Right kidney (tissue), 1 donor: ENCODE measurements around the gene ZBTB38.

Source experiments
- DNase-seq: peaks from one replicate; pipeline ENCODE4 v3.0.0-alpha.2; 2016

The ZBTB38 gene

DNA sequence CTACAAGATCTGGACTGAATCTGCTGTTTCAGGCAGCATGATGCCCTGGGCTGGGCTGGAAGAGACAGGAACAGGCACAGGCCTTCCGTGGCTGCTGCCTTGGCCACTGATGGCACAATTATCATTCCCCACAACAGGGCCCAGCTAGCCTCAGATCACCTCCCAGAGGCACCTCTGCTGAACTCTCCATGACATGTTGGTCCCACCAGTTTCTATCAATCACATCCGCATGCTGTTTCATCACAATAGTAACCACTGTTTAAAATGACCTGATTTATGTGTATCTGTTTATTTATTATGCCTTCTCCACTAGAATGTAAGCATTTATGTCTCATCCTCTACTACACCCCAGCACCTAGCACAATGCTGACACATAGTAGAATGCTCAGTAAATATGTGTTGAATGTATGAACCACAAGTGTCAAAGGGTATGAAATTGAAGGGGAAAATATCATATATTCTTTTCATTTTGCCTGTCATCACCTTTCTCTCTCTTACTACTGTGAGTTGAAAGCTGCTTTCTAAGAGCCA, 32.7 kb upstream of the ZBTB38 start:
- no peak for DNase-seq

DNA sequence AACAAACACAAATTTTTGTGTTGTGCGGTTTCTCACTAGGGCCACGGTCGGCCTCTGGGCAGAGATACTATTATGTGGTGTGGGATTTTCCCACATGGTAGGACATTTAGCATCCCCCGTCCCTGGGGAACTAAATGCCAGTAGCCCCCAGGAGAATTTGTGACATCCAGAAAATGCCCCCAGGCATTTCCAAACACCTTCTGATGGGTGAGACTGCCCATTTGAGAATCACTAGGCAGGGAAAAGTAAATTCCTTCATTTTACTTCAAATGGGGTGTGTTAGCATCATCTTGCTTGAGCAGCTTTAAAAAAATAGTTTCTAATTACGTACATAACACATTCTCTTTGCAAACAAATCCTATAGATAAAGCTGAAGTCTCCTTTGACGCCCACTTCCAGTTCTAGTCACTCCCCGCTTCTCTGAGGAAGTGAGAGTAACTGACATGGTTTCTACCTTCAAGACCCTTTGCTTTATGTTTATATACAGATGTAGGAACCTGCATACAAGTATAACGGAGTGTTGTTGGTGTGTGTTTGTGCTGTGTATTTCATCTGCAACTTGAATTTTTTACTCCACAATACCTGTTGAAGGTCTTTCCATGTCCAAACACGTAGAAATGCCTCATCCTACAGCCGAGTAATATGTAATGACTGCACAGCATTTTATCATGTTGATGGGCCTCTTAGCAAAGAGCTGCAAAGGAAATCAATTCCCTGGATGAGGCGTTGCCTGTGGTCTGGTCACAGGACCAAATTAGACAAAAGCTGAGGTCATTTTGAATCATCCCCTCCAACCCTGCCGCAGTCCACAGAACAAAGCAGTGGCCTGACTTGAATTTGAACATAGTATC, 31.4 kb upstream of the ZBTB38 start:
- no peak for DNase-seq

DNA sequence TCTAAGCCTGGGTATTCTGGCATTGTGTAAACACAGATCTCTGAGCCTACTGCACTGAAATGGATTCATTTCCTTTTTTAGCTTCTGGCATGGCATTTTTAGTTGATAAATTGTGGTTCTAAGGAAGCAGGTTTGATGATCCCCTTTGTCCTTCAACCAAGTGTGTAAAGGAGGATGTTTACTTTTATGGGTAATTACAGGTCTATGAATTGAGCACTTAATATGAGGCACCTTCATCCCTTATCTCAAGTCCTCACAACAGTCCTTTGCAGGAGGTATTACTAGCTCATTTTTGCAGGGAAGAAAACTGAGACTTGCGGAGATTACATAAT, 30.8 kb upstream of the ZBTB38 start:
- no peak for DNase-seq

DNA sequence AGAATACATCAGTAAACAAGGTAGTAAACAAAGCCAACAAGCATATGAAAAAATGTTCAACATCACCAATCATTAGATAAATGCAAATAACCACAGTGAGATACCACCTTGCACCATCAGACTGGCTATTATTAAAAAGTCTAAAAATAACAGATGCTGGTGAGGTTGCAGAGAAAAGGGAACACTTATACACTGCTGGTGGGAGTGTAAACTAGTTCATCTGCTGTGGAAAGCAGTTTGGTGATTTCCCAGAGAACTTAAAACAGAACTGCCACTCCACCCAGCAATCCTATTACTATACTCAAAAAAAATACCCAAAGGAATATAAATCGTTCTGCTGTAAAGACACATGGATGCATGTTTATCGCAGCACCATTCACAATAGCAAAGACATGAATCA, 30.3 kb upstream of the ZBTB38 start:
- no peak for DNase-seq

DNA sequence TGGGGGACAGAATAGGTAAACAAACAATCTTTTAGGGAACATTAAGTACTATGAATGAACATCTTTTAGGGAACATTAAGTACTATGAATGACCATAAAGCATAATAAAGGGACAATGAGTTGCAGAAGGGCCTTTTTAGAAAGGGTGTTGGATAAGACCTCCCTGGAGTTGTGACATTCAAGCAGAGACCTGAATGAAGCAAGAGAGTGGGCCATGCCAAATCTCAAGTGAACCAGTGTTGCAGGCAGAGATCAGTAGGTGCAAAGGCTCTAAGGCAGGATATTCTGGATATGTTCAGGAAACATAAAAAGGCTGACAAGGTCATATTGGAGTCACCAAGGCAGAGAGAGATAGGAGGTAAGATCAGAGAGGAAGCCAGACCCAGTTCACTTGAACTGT, 29.4 kb upstream of the ZBTB38 start:
- DNase-seq, result no peak

DNA sequence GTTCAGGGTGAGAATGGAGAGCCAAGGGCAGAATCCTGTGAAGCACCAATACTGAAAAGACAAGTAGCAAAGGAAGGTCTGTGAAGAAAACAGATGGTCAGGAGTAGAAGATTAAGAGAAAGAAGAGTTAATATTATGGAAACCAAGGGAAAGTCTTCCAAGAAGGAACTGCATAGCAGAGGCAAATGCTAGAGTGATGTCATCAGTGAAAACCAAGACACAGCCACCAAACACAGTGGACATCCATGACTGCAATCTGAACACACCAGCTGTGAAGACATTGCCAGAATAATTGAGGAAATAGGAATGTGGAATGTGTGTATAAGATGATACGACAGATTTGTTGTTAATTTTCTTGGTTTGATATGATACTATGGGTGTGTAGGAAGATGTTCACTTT, 26.8 kb upstream of the ZBTB38 start:
- no peak for DNase-seq

DNA sequence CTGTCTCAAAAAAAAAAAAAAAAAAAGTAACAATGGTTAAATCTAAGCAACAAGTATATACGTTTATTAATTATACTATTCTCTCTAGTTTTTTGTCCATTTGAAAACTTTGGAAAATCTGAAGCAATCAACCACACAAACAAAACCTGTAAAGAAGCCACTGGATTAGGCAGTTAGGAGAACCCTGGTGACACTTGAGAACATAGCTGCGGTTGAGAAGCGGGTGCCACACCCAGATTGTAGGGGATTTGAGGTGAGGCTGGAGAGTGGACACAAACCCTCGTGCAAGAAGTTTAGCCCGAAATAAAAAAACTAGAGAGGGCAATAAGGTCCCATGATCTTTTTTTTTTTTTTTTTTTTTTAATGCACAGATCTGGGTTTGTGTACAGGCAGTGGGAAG, 25.9 kb upstream of the ZBTB38 start:
- no peak for DNase-seq

DNA sequence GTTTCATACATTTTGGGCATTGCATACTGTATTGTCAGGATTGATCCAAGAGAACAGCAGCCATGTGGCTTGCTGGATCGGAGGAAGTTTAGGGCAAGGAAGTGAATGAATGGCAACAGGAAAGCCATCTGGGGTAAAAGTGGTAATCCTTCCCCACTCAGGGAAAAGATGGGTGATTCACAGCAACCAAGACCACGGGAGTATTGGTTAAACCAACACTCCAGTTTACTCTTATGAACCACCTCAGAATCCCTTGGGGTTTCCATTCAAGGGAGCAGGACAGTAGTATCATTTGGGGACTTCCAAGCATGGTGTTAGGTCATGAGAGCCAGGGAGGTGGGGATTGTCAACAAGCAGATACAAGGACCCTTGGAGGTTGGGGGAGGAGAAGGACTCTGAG, 25.2 kb upstream of the ZBTB38 start:
- DNase-seq, result no peak

DNA sequence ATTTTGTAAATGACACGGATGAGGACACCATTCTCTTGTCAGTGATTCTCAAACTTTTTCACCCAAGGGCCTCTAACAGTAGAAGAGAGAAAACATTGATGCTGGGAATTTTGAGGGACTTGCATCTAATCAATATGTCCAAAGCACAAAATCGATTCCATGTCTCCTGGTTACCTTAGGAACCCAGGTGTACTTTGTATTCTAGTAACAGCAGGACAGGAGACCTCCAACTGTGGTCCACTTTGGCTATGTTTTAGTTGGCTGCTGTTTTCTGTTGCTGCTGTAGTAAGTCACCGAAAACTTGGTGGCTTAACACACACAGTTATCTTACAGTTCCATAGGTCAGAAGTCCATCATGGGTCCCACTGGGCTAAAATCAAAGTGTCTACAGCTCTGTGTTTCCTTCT, 24.4 kb upstream of the ZBTB38 start:
- DNase-seq, result no peak

DNA sequence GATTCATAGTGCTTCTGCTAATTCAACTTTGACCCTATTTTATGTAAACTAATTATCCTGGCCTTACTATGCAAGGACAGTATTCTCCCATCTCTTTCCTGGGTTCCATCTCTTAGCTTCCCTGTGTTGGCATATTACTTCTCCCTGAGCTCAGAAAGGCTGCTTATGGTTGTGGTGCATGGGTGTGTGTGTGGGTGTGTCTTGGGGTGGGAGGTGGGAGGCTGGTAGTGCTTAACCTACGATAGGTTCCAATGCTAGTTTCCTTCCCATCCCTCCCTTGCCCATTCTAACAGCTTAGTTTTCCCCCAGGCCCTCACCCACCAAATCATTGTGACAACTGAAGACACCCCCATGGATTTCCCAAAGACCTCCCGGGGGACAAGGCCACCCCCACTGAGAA, 22.8 kb upstream of the ZBTB38 start:
- no peak for DNase-seq

DNA sequence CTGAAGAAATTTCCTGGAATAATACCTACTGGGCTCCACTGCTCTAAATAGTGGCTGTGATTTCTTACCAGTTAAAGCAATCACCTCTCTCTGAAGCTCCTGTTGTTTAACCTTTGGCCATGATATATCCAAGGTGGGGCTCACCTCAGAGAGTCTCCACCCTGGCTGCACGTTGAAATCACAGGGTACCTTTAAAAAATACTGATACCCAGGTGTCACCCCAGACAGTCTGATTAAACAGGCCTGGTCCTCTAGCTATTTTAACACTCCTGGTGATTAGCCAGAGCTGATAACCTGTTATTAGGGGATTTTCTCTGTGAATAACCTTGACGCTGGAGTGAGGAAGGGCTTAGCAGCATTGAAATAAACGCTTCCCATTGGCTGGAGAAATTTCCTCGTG, 22.3 kb upstream of the ZBTB38 start:
- no peak for DNase-seq

DNA sequence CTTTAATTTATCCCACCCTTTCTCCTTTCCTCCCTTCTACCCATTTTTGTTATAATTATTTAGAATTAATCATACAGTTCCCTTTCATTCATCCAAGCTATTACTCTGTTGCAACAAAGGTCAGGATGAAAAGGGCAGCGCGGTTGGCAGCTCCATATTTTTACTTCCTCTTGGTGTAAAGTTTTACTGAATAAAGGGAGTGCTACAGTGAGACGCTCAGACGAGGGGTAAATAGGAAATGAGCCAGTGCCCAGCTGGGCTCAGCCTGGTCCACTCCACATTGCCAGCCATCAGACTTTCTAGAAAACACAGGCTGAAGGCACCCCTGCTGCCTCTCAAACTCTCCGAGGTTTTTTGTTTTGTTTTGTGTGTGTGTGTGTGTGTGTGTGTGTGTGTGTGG, 21.9 kb upstream of the ZBTB38 start:
- no peak for DNase-seq

DNA sequence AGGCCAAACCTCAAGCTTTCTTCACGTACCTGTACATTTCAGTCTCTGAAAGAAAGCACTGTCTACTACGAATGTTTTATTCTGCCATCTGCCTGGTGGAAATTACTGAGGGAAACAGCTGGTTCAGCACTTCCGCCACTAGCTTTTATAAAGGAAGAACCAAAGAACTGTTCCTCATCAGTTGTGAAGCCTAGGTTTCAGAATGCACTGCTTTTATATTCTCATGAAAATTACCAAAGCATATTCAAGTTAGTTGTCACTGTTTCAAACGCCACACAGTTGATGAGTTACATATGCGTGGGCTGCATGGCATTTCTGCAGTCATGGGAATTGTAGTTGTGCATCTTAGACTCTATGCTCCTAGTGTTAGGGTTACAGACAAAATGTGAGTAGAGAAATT, 21.5 kb upstream of the ZBTB38 start:
- DNase-seq, result no peak

DNA sequence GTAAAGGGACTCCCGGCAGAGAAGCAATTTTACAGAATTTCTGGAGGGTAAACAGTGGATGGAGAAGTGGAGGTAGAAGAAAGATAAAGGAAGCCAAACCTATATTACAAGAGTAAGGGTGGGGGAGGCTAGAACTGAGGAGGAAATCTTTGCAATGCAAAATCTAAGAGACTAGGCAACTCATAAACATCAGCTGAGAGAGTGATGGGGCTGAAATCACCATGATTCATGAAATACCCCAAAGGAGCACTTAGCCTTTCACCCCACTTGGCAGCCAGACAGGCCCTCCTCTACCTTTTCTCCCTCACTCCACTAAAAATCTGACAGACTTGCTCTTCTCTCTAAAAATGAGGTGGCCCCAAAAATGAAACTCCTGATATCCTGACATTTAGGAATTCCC, 19.5 kb upstream of the ZBTB38 start:
- no peak for DNase-seq

DNA sequence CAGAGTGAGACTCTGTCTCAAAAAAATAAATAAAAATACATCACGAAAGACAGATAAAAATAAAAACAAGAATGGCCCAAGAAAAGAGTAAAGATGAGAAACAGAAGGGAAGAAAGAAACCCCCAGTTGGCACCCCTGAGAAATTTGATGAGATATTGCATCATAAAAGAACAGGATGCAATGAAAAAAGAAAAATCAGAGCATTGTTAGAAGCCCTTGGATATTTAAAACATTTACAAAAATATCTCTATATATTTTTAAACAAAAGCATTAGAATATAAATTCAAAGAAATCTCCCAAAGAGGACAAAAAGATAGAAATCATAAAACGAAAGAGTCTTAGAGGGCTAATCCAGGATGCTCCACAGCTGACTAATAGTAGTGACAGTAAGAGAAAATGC, 18.6 kb upstream of the ZBTB38 start:
- no peak for DNase-seq

DNA sequence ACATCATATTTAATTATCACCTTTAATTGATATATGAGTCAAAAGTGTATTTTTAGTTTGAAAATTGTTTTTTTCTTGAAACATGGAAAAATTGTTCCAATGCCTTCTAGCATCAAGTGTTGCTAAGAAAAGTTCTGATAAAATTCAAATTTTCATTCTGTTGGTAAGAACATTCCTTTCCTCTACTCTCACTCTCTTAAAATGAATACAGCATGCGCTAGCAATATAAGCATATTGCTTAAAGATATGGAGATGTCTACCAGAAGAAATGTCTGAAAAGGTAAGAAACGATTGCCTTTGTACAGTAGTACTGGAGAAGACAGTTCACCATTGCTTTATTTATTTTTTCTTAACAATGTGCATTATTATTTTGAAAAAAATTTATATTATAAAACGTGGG, 17.6 kb upstream of the ZBTB38 start:
- DNase-seq, result no peak

DNA sequence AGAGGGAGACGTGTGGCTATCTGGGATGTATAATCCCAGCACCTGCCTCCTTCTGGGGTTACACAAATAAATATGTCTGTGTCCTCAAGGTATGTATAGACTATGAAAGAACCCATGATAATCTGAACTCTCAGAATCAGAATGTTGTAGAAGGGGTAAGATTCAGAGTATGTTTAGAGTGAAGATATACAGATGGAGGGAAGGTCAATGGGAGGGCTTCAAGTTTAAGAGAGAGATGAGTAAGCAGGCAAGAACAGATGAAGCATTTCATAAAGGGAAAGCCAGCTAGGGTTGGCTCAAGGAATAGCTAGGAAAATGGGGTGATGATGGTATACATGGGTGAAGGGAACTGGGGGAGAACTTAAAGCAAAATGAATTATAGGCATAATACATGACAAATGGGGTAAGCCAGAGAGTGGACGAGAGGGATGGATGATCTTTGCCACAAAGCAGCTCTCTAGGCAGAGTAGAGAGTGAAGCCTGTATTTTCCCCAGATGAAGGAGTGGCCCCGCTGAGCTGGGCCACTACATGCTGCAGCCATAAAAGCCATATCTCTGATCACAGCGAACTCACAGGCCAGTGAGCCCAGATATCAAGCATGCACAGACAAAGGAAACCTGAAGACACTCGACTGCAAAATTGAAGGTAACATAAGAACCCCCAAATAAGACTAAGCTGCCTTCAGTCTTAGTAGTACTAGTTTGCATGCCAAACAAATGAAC, 15.9 kb upstream of the ZBTB38 start:
- no peak for DNase-seq

DNA sequence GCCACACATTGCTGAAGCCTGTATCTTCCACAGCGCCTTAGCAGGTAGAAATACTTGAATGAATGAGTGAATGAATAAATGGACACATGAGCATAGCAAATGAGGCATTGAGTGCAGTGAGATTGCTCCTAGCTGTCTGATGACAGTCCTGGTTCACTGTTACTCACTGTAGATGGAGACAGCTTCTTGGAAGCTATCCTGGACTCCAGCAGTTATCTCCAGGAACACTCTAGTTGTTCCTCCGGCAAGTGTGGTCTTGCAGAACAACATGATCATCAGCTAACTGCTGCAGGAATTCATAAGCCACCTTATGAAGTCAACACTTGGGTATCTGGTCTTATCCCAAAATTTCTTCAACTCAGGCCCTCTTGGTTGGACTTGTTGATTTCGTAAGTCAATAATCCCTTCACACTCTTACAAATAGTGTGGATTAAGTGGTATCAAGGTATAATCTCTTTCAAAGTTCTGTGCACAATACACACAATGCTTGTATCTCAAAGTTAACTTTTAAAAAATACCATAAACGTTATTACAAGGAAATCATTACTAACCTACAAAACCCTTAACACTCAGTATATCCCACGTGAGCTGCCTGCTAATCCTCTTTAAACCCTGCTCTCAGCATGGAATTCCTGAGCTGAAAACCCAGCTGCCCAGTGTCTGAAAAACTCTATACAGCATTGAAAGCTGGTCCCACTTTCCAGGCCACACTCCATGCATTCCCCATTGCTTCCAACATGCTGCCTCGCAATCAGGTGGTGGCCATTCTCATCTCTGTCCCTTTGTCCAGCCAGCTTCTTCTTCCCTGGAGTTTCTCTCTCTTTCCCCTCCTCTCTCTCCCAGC, 14.4 kb upstream of the ZBTB38 start:
- DNase-seq, result no peak

DNA sequence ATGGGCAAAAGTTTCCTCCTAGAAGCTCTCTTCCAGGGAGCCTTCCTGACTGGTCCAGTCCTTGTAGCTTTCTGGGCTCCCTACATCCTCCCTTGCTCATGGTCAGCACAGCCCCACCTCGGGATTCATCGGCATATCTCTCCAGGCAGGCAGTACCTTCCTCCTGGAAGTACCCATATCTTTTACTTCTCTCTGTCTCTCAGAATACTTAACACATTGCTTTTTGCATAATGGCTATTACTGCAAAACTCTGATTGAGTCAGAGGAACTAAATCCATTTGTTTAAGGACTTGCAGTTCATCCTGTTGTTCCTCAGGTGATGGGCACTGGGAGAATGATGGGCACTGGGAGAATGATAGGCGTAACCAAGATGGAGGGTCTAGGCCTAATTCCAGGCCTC, 13.8 kb upstream of the ZBTB38 start:
- no peak for DNase-seq

DNA sequence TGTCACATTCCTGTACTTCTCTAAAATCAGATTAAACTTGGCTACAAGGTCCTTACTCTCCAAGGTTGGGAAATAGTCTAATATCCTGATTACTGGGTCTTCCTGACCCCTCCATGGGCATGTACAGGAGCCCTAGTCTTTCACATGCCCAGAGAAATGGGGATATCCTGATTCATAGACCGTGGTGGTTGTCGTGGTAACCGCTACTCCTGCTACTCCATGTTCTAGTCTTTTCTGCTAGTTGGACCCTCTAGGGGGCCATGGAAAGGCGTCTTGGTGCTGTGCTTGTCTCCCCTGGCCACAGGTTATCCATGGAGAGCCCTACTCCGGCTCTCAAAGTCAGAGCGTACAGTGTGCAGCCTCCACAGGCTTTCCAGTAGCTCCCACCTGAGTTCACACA, 13.1 kb upstream of the ZBTB38 start:
- DNase-seq, result no peak

DNA sequence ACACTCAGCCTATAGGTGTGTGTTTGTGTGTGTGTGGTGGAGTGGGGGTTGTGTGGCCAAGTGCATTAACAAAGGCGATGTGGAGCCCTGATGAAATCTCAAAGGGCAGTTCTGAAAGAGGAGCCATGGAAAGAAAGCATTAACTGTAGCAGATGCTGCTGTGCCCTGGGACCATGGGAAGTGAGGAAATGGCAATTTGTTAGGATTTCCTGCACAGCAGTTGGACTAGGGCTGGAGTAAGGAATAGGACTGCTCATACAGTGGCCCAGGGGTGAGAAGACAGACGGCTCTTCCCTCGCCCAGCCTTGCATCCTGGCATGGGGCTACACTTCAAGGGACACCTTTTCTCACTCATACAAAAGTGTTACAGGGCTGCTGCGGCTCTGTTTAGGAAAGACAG, 12.3 kb upstream of the ZBTB38 start:
- no peak for DNase-seq

DNA sequence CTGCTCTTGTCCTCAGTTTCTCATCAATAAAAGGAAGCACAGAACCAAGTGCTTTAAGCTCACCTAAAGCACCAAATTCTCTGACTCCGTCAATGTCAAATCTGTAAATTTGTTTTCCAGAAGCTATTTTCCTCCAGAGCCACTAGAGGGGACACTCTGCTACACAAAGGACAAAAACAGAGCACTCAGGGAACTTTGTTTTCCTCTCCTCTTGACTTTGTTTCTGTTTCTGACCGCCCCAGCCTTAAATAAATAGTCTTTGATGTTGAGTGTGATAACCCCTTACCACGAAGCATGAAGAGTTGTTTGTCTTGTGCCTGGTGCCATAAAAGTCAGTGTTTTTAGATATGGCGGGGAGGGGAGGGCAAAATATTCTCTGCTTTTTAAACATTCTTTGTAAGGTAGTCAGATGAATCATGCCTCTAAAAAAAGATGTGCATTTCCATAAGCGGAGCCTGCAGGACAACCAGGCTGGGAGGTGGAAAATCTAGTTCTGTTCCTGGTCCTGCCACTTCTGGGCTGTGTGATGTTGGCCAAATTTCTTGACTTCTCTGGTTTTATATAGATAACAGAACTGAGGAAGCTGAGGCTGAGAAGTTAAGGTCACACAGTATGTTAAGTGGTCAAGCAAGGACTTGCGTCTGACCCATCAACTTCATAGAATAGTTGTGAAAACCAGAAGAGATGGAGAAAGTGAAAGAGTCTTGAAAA, 7.3 kb upstream of the ZBTB38 start:
- DNase-seq, result peak; percentile 49
